SK-N-SH (cell line): ENCODE results near the gene NDUFA9. TPM values are rescaled to one million over a fixed set of nuclear protein-coding genes. Genes with fewer than 3 reads are reported as not detected.

Source experiments
- CTCF ChIA-PET: fragments of 300-600, 350-600 bp; formaldehyde crosslinking; extraction: SDS; loops from one replicate; lab custom pipeline; 2021; lab: Yijun Ruan, JAX
- POLR2A ChIA-PET: fragments of 350-600 bp; sonication (Branson Sonifier 250); formaldehyde crosslinking; extraction: SDS; loops from one replicate; lab custom pipeline; 2020; ENCODE audit warnings: antibody characterized with exemption, inconsistent platforms; lab: Yijun Ruan, JAX
- DNase-seq: peaks from one replicate; pipeline ENCODE4 v3.0.0; 2012
- H2AFZ ChIP-seq: fragments of 200-600 bp; sonication (generic); 2 replicates; pipeline ENCODE4 v1.8.1; 2016; ENCODE audit warnings: antibody characterized with exemption, mild to moderate bottlenecking, low read depth
- H3F3A ChIP-seq: fragments of 200-600 bp; sonication (generic); replicated peaks from 2 replicates; pipeline ENCODE3; 2016; ENCODE audit warnings: antibody characterized with exemption, mild to moderate bottlenecking; ENCODE audit not compliant: insufficient read depth
- H3K27ac ChIP-seq, 2 experiments: fragments of 200-500 bp in 1 of 2; fragments of 200-600 bp in 1 of 2; sonication (Bioruptor generic) in 1 of 2; sonication (generic), shearing (Covaris generic) in 1 of 2; 2 replicates each; pipeline versions ENCODE4 v1.5.1 to v1.6.1; 2014 to 2016; ENCODE audit warnings: low read depth in 2 of 2, inconsistent platforms in 1 of 2, low read length in 1 of 2, mild to moderate bottlenecking in 1 of 2, mixed read lengths in 1 of 2
- H3K27me3 ChIP-seq: fragments of 200-600 bp; sonication (generic), shearing (Covaris generic); 2 replicates; pipeline ENCODE4 v1.6.1; 2016; ENCODE audit warnings: mixed run types; ENCODE audit not compliant: insufficient read depth
- H3K36me3 ChIP-seq, 2 experiments: fragments of 200-500 bp in 1 of 2; fragments of 200-600 bp in 1 of 2; sonication (Bioruptor generic) in 1 of 2; sonication (generic) in 1 of 2; replicated peaks in 1 of 2; 2 replicates each; pipeline versions ENCODE3 to v1.5.1; 2014 to 2016; ENCODE audit warnings: low read length in 1 of 2, mild to moderate bottlenecking in 1 of 2; ENCODE audit not compliant: insufficient read depth in 2 of 2, control insufficient read depth in 1 of 2
- H3K4me1 ChIP-seq, 2 experiments: fragments of 200-500 bp in 1 of 2; fragments of 200-600 bp in 1 of 2; sonication (Bioruptor generic) in 1 of 2; sonication (generic), shearing (Covaris generic) in 1 of 2; 2 replicates each; pipeline versions ENCODE4 v1.5.1 to v1.6.1; 2014 to 2016; ENCODE audit warnings: low read depth in 1 of 2, low read length in 1 of 2, mixed run types in 1 of 2; ENCODE audit not compliant: insufficient read depth in 2 of 2, control insufficient read depth in 1 of 2
- H3K4me2 ChIP-seq: fragments of 200-600 bp; sonication (generic), shearing (Covaris generic); 2 replicates; pipeline ENCODE4 v1.6.1; 2017; ENCODE audit warnings: mixed run types
- H3K4me3 ChIP-seq, 2 experiments: fragments of 200-500 bp in 1 of 2; fragments of 200-600 bp in 1 of 2; sonication (Bioruptor generic) in 1 of 2; sonication (generic), shearing (Covaris generic) in 1 of 2; 2 replicates each; pipeline versions ENCODE4 v1.5.1 to v1.8.1; 2014 to 2016; ENCODE audit warnings: low read depth in 2 of 2, inconsistent platforms in 1 of 2, low read length in 1 of 2, mild to moderate bottlenecking in 1 of 2, mixed read lengths in 1 of 2, moderate library complexity in 1 of 2
- H3K79me2 ChIP-seq: fragments of 200-600 bp; sonication (generic); 2 replicates; pipeline ENCODE4 v1.8.1; 2017; ENCODE audit warnings: mild to moderate bottlenecking; ENCODE audit not compliant: insufficient read depth
- H3K9ac ChIP-seq: fragments of 200-600 bp; sonication (generic); 2 replicates; pipeline ENCODE4 v1.6.1; 2017; ENCODE audit warnings: mixed run types
- H3K9me2 ChIP-seq: fragments of 200-600 bp; sonication (generic); 2 replicates; pipeline ENCODE4 v1.6.1; 2017; ENCODE audit warnings: mixed run types
- H3K9me3 ChIP-seq: fragments of 200-600 bp; sonication (generic); 2 replicates; pipeline ENCODE4 v1.6.1; 2017; ENCODE audit warnings: mixed run types, mild to moderate bottlenecking, moderate library complexity
- H4K20me1 ChIP-seq: fragments of 200-600 bp; sonication (generic); 2 replicates; pipeline ENCODE4 v1.6.1; 2017; ENCODE audit warnings: mild to moderate bottlenecking, mixed run types; ENCODE audit not compliant: insufficient read depth
- CHD2 ChIP-seq: fragments of 150-350 bp; IDR thresholded peaks from 2 replicates; pipeline ENCODE4 v1.6.1; 2018; ENCODE audit warnings: low read length; ENCODE audit not compliant: partially characterized antibody
- ELF1 ChIP-seq: IDR thresholded peaks from 2 replicates; pipeline ENCODE4 v1.4.0; 2012
- FOSL2 ChIP-seq: IDR thresholded peaks from 2 replicates; pipeline ENCODE4 v1.4.0; 2012; ENCODE audit warnings: low read depth, mild to moderate bottlenecking, moderate library complexity, borderline replicate concordance
- FOXM1 ChIP-seq: IDR thresholded peaks from 2 replicates; pipeline ENCODE4 v1.4.0; 2012; ENCODE audit warnings: low read depth, mild to moderate bottlenecking
- GABPA ChIP-seq: IDR thresholded peaks from 2 replicates; pipeline ENCODE4 v1.4.0; 2012; ENCODE audit warnings: low read depth, mild to moderate bottlenecking
- GATA2 ChIP-seq: sonication (generic); formaldehyde crosslinking; IDR thresholded peaks from 2 replicates; pipeline ENCODE4 v1.5.0; 2020; ENCODE audit warnings: mild to moderate bottlenecking, missing genetic modification reagents
- MEF2A ChIP-seq: IDR thresholded peaks from 2 replicates; pipeline ENCODE4 v1.4.0; 2012; ENCODE audit warnings: low read depth, borderline replicate concordance
- MXI1 ChIP-seq: IDR thresholded peaks from 2 replicates; pipeline ENCODE4 v1.6.1; 2012; ENCODE audit warnings: mild to moderate bottlenecking, low read depth, low read length, improper control_type of control experiment
- NRF1 ChIP-seq: IDR thresholded peaks from 2 replicates; pipeline ENCODE4 v1.6.1; 2012; ENCODE audit warnings: low read depth, mild to moderate bottlenecking, low read length
- POLR2AphosphoS5 ChIP-seq: IDR thresholded peaks from 2 replicates; pipeline ENCODE4 v1.6.1; 2012; ENCODE audit warnings: low read depth, low read length
- RAD21 ChIP-seq: IDR thresholded peaks from 2 replicates; pipeline ENCODE4 v1.6.1; 2012; ENCODE audit warnings: mild to moderate bottlenecking, low read length
- SIN3A ChIP-seq: IDR thresholded peaks from 2 replicates; pipeline ENCODE4 v1.6.1; 2012; ENCODE audit warnings: low read depth, mild to moderate bottlenecking, low read length, moderate library complexity, borderline replicate concordance
- TAF1 ChIP-seq: IDR thresholded peaks from 2 replicates; pipeline ENCODE4 v1.6.1; 2012; ENCODE audit warnings: low read depth, mild to moderate bottlenecking, low read length, moderate library complexity, borderline replicate concordance
- TCF12 ChIP-seq: IDR thresholded peaks from 2 replicates; pipeline ENCODE4 v1.4.0; 2012
- YY1 ChIP-seq: IDR thresholded peaks from 2 replicates; pipeline ENCODE4 v1.4.0; 2012; ENCODE audit warnings: low read depth, mild to moderate bottlenecking
- WGBS: methylation state at CpG from one replicate; pipeline ENCODE4 v1.1.6; 2017; ENCODE audit warnings: low lambda C conversion rate; 5-methylcytosine and 5-hydroxymethylcytosine counted together
- polyA plus RNA-seq, 3 experiments: library from polyadenylated mRNA; depleted of rRNA; stranded (reverse); fragments of >200 nt; gene quantifications; 2 replicates each; pipeline ENCODE4 v1.2.3, GENCODE V29; 2012
- TF ChIP-seq, protein P1 (sequence below): IDR thresholded peaks from 2 replicates; pipeline ENCODE4 v1.4.0; 2012; ENCODE audit warnings: low read depth, borderline replicate concordance
- TF ChIP-seq, protein P2 (sequence below): IDR thresholded peaks from 2 replicates; pipeline ENCODE4; 2012
- TF ChIP-seq, protein P3 (sequence below): fragments of 150-350 bp; IDR thresholded peaks from 2 replicates; pipeline ENCODE4 v1.6.1; 2016; ENCODE audit warnings: mild to moderate bottlenecking, low read depth, low read length
- TF ChIP-seq, protein P4 (sequence below): IDR thresholded peaks from 2 replicates; pipeline ENCODE4 v1.6.1; 2012; ENCODE audit warnings: mild to moderate bottlenecking, low read depth, low read length, moderate library complexity
- TF ChIP-seq, protein P5 (sequence below): IDR thresholded peaks from 2 replicates; pipeline ENCODE4 v1.4.0; 2012; ENCODE audit warnings: low read depth

The NDUFA9 gene
- 53.0 and 55.9 TPM in 2 replicates for polyA plus RNA-seq (2012; rRNA removed)
- 29.3 and 38.6 TPM in 2 replicates for polyA plus RNA-seq (2012; cell fraction: cytosol; rRNA removed)
- 40.3 and 54.9 TPM in 2 replicates for polyA plus RNA-seq (2012; cell fraction: nucleus; rRNA removed)

- Histone ChIP-seq H3K27me3 (no peaks in the 10 kb centered on the region), H3K9ac (peak within 1 kb of the TSS; percentile 84), H3K79me2 (peaks cover 45% of the 10 kb centered on the region), H3K4me1 (peaks cover 10 to 13% of the 10 kb centered on the region in 2 experiments; a peak in 3 of 4 replicates), H4K20me1 (no peaks in the 10 kb centered on the region), H3K9me2 (no peaks in the 10 kb centered on the region), H2AFZ (peak within 1 kb of the TSS; percentile 92), H3F3A (peaks cover 7% of the 10 kb centered on the region), H3K27ac (peak within 1 kb of the TSS; percentile 59 to 82; a peak in 3 of 4 replicates), H3K9me3 (no peaks in the 10 kb centered on the region), H3K4me3 (peak within 1 kb of the TSS; percentile 86 to 97), H3K4me2 (peak within 1 kb of the TSS; percentile 92), H3K36me3 (no peaks in the 10 kb centered on the region)
- TF ChIP-seq, protein P1, sequence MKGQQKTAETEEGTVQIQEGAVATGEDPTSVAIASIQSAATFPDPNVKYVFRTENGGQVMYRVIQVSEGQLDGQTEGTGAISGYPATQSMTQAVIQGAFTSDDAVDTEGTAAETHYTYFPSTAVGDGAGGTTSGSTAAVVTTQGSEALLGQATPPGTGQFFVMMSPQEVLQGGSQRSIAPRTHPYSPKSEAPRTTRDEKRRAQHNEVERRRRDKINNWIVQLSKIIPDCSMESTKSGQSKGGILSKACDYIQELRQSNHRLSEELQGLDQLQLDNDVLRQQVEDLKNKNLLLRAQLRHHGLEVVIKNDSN, result peak; percentile 70; the same call in 1 of the 2 replicates
- TF ChIP-seq GABPA, result 0 out of 2 replicates have a peak, but pooled peaks have one; percentile 28
- no peak for TF ChIP-seq GATA2 (CRISPR knock-in tag)
- TF ChIP-seq TCF12, result peak; percentile 35; the same call in 1 of the 2 replicates
- TF ChIP-seq, protein P2, sequence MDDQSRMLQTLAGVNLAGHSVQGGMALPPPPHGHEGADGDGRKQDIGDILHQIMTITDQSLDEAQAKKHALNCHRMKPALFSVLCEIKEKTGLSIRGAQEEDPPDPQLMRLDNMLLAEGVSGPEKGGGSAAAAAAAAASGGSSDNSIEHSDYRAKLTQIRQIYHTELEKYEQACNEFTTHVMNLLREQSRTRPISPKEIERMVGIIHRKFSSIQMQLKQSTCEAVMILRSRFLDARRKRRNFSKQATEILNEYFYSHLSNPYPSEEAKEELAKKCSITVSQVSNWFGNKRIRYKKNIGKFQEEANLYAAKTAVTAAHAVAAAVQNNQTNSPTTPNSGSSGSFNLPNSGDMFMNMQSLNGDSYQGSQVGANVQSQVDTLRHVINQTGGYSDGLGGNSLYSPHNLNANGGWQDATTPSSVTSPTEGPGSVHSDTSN, result peak; percentile 46; the same call in 1 of the 2 replicates
- TF ChIP-seq, protein P3, sequence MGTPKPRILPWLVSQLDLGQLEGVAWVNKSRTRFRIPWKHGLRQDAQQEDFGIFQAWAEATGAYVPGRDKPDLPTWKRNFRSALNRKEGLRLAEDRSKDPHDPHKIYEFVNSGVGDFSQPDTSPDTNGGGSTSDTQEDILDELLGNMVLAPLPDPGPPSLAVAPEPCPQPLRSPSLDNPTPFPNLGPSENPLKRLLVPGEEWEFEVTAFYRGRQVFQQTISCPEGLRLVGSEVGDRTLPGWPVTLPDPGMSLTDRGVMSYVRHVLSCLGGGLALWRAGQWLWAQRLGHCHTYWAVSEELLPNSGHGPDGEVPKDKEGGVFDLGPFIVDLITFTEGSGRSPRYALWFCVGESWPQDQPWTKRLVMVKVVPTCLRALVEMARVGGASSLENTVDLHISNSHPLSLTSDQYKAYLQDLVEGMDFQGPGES, result no peak
- TF ChIP-seq POLR2AphosphoS5, result peak; percentile 91
- TF ChIP-seq, protein P4, sequence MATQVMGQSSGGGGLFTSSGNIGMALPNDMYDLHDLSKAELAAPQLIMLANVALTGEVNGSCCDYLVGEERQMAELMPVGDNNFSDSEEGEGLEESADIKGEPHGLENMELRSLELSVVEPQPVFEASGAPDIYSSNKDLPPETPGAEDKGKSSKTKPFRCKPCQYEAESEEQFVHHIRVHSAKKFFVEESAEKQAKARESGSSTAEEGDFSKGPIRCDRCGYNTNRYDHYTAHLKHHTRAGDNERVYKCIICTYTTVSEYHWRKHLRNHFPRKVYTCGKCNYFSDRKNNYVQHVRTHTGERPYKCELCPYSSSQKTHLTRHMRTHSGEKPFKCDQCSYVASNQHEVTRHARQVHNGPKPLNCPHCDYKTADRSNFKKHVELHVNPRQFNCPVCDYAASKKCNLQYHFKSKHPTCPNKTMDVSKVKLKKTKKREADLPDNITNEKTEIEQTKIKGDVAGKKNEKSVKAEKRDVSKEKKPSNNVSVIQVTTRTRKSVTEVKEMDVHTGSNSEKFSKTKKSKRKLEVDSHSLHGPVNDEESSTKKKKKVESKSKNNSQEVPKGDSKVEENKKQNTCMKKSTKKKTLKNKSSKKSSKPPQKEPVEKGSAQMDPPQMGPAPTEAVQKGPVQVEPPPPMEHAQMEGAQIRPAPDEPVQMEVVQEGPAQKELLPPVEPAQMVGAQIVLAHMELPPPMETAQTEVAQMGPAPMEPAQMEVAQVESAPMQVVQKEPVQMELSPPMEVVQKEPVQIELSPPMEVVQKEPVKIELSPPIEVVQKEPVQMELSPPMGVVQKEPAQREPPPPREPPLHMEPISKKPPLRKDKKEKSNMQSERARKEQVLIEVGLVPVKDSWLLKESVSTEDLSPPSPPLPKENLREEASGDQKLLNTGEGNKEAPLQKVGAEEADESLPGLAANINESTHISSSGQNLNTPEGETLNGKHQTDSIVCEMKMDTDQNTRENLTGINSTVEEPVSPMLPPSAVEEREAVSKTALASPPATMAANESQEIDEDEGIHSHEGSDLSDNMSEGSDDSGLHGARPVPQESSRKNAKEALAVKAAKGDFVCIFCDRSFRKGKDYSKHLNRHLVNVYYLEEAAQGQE, result peak; percentile 72
- TF ChIP-seq FOSL2, result no peak
- peak; percentile 63; the same call in 1 of the 2 replicates for TF ChIP-seq ELF1
- TF ChIP-seq MEF2A, result no peak
- TF ChIP-seq, protein P5, sequence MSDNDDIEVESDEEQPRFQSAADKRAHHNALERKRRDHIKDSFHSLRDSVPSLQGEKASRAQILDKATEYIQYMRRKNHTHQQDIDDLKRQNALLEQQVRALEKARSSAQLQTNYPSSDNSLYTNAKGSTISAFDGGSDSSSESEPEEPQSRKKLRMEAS, result 0 out of 2 replicates have a peak, but pooled peaks have one; percentile 28
- TF ChIP-seq SIN3A, result peak; percentile 88; the same call in 1 of the 2 replicates
- TF ChIP-seq TAF1, result peak; percentile 91
- peak; percentile 98 for TF ChIP-seq YY1
- TF ChIP-seq FOXM1, result no peak
- peak; percentile 80 for TF ChIP-seq CHD2
- TF ChIP-seq MXI1, result peak; percentile 76; the same call in 1 of the 2 replicates
- TF ChIP-seq NRF1, result peak; percentile 67
- no peak for TF ChIP-seq RAD21
- POLR2A ChIA-PET, result interaction anchor here (0.6 to 0.8 kb wide), 2 partner anchors 111 to 326 kb away, joined by 3 to 5 read pairs; a partner anchor contains a TSS
- 4% methylated on average over 36 of the region's 39 CpGs for WGBS
- CTCF ChIA-PET, result interaction anchor here (0.9 to 3.2 kb wide), 6 partner anchors 12 to 111 kb away, joined by 3 to 16 read pairs (median 3); no protein-coding TSS in a partner anchor
- peak; percentile 79 for DNase-seq
Measured at GRCh38 chr12:4648501-4649357, at the start of gene NDUFA9, which contains the start of gene AKAP3. NDUFA9 (plus strand) TSS chr12:4649114; CDS start chr12:4649127, 13 bp downstream. AKAP3 (minus strand) TSS chr12:4649051; CDS start chr12:4638196, 10,855 bp downstream.
